GM18520 (cell line): ENCODE results near the gene SLPI.

Source experiments
- ATAC-seq: cut with Tn5 transposase; IDR thresholded peaks from one replicate; pipeline ENCODE4 v1.9.1; 2021; ENCODE audit not compliant: unreplicated experiment

The SLPI gene

DNA sequence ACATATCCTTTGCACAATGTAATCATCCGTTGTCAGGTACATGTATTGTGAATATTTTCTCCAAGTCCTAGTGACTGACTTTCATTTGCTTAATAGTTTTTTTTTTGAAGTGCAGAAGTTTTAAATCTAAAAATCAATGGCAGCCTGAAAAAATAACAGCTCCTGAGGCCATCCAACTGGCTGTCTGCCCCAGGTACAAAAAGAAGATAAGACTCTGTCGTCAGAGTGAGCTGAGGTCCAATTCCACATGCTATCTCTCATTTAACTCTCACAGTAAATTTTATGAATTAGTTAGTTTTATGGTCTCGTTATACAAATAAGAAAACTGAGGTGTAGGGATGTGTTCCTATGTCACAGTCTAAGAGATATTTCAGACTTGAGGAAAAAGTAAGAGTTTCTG, 21.0 kb upstream of the SLPI start:
- ATAC-seq: no peak

DNA sequence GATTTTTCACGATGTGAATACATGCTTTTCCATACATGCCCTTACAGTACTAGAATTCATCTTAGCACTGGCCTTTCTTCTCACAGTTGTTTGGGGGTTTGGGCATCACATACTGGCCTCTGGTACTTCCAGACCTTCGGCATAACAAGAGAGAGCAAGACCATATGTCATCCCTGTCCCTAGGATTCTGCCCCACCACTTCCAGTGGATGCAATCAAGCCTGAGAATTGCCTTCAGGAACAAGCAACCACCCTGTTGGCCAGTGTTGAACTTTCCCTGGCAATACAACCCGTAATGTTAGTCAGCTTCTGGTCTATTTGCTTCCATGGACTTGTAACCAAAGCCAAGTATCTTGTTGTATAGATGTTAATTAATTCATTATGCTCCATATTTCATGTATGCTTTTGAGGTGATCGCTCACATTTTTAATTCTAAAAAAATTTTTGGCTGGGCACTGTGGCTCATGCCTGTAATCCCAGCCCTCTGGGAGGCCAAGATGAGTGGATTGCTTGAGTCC, 15.4 kb upstream of the SLPI start:
- ATAC-seq: no peak

- ATAC-seq: no peak
Observed at GRCh38 chr20:45269056-45269455, 14.7 kb upstream of the SLPI start.

GRCh38 chr20:45268531-45268930, 14.2 kb upstream of the SLPI start:
- ATAC-seq: no peak

DNA sequence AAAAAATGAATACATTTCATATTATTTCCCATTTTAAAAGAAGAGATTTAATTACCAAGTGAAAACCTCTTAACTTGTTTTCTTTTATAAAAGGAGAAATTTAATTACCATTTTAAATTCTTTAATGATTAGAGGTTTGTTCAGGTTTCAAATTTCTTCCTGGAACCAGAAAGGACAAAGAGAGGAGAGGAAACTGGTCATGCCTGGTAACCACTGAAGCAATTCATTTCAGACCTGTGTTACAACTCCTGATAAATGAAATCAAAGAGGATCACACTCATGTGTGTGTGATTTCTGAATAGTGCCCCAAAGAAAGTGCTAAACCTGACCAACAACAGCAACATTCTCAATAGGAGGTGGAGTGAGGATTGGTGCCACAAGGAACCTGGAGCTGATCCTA, 12.6 kb upstream of the SLPI start:
- no peak for ATAC-seq

GRCh38 chr20:45263556-45264266, 9.3 kb upstream of the SLPI start:
- no peak for ATAC-seq

GRCh38 chr20:45258664-45259063, 4.3 kb upstream of the SLPI start:
- no peak for ATAC-seq

- ATAC-seq: no peak
Observed at GRCh38 chr20:45258259-45258658, 3.9 kb upstream of the SLPI start.

GRCh38 chr20:45257711-45258110, 3.3 kb upstream of the SLPI start:
- ATAC-seq: no peak

GRCh38 chr20:45257161-45257560, 2.8 kb upstream of the SLPI start:
- ATAC-seq: no peak

GRCh38 chr20:45253261-45253660, 1.1 kb downstream of the SLPI start:
- no peak for ATAC-seq

DNA sequence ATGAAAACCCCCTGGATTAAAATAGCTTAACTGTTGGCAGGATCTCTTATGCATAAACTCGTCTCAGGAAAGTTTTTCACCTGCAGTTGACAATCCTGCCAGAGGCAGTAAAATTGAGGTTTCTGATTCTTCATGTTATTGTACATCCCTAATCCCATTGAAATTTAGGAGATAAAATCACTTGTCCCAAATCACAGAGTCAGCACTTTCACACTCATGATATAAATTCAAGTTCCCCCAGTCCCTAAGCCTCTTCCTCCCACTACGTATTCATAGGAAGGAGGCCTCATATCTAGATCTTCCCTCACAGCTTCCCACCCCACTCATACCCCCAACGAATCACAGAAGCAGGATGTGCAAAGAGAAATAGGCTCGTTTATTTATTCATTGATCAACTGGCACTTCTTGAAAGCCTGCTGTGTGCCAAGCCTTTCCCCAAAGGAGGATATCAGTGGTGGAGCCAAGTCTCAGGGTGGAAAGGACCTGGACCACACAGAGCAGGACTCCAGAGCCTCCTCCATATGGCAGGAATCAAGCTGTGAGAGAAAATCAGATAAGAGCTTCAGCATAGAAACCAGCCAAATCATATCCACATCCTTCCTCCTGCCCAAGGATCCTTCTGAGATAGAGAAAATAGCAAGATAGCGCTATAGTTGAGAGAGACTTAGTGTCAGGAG, 2.3 kb downstream of the SLPI start:
- ATAC-seq: no peak

GRCh38 chr20:45248609-45249008, 5.8 kb downstream of the SLPI start:
- no peak for ATAC-seq

DNA sequence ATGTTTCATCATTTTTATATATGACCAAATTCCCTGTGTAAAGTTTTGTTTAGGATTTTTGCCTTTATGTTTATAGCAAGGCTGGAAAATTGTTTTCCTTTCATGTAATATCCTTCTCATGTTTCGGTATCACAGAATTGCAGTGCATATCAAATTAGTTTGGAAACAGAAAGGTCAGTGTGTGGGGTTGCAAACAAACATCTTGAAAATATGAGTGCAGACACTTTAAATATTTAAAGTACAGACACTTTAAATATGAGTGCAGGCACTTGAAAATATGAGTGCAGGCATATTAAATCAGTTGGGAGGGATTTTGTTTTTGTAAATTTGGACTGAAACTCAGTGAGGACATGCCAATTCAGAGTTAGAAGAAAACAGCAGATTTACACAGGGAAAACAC, 6.5 kb downstream of the SLPI start:
- ATAC-seq: no peak

- no peak for ATAC-seq
Observed at GRCh38 chr20:45246109-45246508, 8.3 kb downstream of the SLPI start.

DNA sequence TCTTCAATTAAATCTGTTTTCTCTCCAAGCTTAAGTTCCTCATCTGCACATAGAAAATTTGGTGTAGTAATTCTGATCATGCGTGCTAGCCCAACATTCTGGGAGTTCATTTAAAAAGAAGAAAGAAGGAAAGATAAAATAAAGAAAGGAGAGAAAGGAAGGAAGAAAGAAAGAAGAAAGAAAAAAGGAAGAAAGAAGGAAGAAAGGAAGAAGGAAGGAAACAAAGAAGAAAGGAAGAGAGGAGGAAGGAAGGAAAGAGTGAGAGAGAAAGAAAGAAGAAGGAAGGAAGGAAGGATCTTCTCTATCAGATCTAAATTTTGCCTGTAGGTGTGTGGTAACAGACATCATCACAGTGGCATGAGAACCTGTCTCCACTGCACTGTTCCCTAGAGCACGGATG, 16.2 kb downstream of the SLPI start:
- no peak for ATAC-seq

DNA sequence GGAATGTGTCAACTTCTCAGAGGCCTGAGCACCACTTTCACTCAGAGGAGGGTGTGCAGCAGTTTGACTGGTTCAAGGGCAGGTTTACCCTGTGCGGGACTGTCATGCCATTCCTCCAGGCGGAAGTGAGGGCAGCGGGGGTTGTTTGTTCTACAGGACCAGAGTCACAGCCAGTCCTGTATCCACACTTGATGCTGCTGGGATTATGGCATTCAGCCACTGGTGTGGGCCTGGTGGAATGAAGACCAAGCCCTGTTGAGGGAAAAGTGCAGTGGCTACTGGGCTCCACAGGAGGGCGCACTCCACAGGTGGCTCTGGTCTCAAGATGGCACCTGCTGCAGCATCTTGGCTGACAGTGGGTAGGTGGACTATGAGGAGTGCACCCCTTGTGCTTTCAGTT, 18.4 kb downstream of the SLPI start:
- no peak for ATAC-seq

GRCh38 chr20:45230631-45231030, 23.7 kb downstream of the SLPI start:
- no peak for ATAC-seq

DNA sequence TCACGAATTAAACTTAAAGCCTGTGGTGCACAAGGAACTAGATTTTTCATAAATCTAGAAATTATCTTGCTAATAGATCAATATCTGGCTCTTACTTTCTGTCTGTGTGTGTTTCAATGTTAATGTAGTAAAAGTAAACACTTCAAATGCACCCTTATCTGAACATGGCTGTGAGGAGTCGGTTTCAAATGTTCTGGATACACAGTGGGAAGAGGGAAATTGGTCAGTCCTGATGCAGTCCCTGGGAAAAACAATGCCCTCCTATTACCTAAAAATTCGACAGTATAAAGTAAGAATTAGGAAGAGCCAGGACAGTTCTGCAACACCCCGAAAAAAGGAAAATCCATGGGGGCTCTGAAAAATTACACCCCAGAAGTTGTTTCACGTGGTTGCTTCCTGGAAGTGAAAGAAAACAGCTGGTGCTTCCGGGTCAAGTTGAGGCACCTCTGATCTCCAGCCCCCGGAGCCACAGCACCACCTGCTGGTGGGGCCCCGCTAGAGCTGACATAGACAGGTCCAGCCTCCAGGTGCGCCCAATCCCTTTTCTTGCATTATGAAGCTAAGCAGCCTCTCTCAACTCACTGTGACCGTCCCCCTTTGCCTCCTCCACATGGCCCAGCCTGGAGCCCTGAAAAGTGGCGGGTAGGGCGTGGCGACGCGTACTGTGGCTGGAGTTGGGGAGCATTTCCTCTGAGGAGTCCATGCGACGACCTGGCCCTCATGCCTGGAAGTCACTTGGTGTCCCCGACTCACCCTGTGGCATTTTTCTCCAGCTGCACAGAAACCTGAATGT, 24.9 kb downstream of the SLPI start:
- no peak for ATAC-seq

- no peak for ATAC-seq
Observed at GRCh38 chr20:45226287-45226686, 28.1 kb downstream of the SLPI start.

DNA sequence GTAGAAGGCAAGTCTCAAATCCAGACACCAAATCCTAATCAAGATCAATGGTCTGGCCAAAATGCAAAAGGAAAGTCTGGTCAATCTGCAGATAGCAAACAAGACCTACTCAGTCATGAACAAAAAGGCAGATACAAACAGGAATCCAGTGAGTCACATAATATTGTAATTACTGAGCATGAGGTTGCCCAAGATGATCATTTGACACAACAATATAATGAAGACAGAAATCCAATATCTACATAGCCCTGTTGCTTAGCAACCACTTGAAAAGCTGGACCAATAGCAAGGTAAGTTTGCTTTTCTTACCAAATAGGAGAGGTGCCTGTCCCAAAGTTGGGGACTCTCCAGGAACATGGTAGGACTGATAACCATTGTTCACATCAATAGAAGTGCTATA, 31.2 kb downstream of the SLPI start:
- ATAC-seq: no peak

GRCh38 chr20:45221076-45221475, 33.3 kb downstream of the SLPI start, which contains the start of gene SEMG2:
Gene SEMG2 (plus strand): TSS chr20:45221373. CDS start chr20:45221390, 17 bp downstream.
- no peak for ATAC-seq
